Stomach smooth muscle (tissue), 2 donors: Measurements from ENCODE around the gene ANXA7.
"Not testable (repeated sequence)": the region's sequence is repeated elsewhere in the genome, so short reads cannot be mapped to it uniquely, and the experiment has no call there.

Source experiments
- H3K27ac ChIP-seq: one replicate; pipeline ENCODE4 v1.7.0; 2013; ENCODE audit warnings: mild to moderate bottlenecking, low read length, inconsistent platforms
- H3K27me3 ChIP-seq, 2 donors: one replicate each; pipeline ENCODE4 v1.7.0; 2013; ENCODE audit warnings: low read length in 2 of 2; ENCODE audit not compliant: insufficient read depth in 2 of 2, control insufficient read depth in 1 of 2
- H3K36me3 ChIP-seq, 2 donors: one replicate each; pipeline ENCODE4 v1.7.0; 2013; ENCODE audit warnings: low read length in 2 of 2; ENCODE audit not compliant: control insufficient read depth in 2 of 2, insufficient read depth in 2 of 2
- H3K4me1 ChIP-seq: one replicate; pipeline ENCODE4 v1.7.0; 2013; ENCODE audit warnings: low read length; ENCODE audit not compliant: control insufficient read depth, insufficient read depth
- H3K4me3 ChIP-seq, 2 donors: one replicate each; pipeline ENCODE4 v1.7.0; 2013; ENCODE audit warnings: low read length in 2 of 2
- H3K9ac ChIP-seq, 2 donors: one replicate each; pipeline ENCODE4 v1.7.0; 2013; ENCODE audit warnings: low read length in 2 of 2, mild to moderate bottlenecking in 1 of 2
- H3K9me3 ChIP-seq, 2 donors: one replicate each; pipeline ENCODE4 v1.7.0; 2013; ENCODE audit warnings: low read length in 2 of 2; ENCODE audit not compliant: control insufficient read depth in 2 of 2
- donor health status: healthy.
- donor health status: Pancreatic carcinoma.

The ANXA7 gene

DNA sequence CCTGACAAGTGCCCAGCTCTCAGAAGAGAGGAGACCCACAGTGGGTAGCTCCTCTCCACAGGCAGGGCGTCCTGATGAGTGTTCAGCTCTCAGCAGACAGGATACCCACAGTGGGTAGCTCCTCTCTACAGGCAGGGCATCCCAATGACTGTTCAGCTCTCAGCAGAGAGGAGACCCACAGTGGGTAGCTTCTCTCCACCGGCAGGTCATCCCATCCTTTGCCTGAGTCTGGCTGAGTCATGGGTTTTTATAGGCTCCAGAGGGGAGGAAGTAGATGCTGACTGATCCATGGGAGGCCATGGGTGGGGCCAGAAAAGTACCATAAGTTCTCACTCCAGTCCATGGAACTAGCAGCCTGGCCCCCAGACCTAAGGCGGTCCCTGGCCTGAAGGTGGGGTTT, 73.7 kb downstream of the ANXA7 start:
- H3K9me3 ChIP-seq: no peaks in the 10 kb centered on the region
- H3K27ac ChIP-seq: no peak overlapping the region
- no peaks in the 10 kb centered on the region for H3K4me1 ChIP-seq
- H3K9ac ChIP-seq: no peak overlapping the region
- H3K4me3 ChIP-seq: no peak overlapping the region
- no peaks in the 10 kb centered on the region for H3K27me3 ChIP-seq
- H3K36me3 ChIP-seq: peaks cover 0 to 2% of the 10 kb centered on the region in 2 donors

DNA sequence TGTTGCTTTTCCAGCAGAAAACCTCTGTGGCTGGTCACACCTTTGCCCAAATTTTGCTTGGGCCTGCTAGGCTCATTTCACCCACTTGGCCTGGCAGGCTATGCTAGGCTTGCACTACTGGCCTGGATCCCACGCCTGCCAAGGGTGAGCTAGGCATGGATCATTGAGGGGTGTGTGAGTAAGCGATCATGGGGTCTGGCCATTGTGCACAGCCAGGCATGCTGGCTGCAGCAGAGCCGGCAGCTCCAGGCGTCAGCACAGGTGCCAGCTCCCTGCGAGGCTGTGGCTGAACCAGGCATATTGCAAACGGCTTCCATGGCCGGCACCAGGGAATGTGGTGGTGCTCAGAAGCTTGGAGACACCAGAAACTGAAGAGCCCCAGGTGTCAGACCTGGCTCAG, 74.4 kb downstream of the ANXA7 start:
- H3K4me3 ChIP-seq: no peak overlapping the region
- H3K27ac ChIP-seq: no peak overlapping the region
- no peaks in the 10 kb centered on the region for H3K4me1 ChIP-seq
- H3K9me3 ChIP-seq: no peaks in the 10 kb centered on the region
- H3K27me3 ChIP-seq: no peaks in the 10 kb centered on the region
- H3K36me3 ChIP-seq: peaks cover 0 to 2% of the 10 kb centered on the region in 2 donors
- no peak overlapping the region for H3K9ac ChIP-seq

DNA sequence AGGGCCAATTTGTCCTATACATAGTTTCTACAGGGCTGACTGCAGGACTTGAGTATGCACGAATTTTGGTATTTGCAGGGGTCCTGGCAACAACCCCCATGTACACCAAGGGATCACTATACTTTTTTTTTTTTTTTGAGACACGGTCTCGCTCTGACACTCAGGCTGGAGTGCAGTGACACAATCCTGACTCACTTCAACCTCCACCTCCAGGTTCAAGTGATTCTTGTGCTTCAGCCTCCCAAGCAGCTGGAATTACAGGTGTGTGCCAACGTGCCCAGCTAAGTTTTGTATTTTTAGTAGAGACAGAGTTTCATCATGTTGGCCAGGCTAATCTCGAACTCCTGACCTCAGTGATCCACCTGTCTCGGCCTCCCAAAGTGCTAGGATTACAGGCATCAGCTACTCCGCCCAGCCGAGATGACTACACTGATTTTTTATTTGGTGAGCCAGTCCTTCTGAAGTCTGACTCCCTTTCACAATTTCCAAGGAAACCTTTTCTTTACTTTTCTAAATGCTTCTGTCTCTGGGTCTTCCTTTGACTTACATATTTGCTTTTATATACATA, 75.0 kb downstream of the ANXA7 start:
- H3K9me3 ChIP-seq: no peaks in the 10 kb centered on the region
- no peak overlapping the region for H3K9ac ChIP-seq
- no peak overlapping the region for H3K27ac ChIP-seq
- H3K4me1 ChIP-seq: no peaks in the 10 kb centered on the region
- H3K4me3 ChIP-seq: no peak overlapping the region
- H3K27me3 ChIP-seq: no peaks in the 10 kb centered on the region
- peaks cover 0 to 2% of the 10 kb centered on the region in 2 donors for H3K36me3 ChIP-seq

DNA sequence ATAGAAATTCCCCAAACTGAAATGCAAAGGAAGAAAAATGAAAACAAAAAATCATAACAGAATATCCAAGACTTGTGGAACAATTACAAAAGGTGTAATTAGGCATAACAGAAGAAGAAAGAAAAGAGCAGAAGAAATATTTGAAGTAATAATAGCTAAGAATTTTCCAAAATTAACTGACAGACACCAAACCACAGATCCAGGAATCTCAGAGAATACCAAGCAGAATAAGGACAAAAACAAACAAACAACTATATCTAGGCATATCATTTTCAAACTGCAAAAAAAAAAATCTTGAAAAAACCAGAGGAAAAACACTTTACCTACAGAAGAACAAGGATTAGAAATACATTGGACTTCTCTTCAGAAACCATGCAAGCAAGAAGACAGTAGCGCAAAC, 80.7 kb downstream of the ANXA7 start:
- Histone ChIP-seq H3K27ac (no peak overlapping the region), H3K36me3 (no peaks in the 10 kb centered on the region), H3K4me1 (no peaks in the 10 kb centered on the region), H3K4me3 (no peak overlapping the region), H3K9ac (no peak overlapping the region), H3K9me3 (no peaks in the 10 kb centered on the region), H3K27me3 (no peaks in the 10 kb centered on the region)

DNA sequence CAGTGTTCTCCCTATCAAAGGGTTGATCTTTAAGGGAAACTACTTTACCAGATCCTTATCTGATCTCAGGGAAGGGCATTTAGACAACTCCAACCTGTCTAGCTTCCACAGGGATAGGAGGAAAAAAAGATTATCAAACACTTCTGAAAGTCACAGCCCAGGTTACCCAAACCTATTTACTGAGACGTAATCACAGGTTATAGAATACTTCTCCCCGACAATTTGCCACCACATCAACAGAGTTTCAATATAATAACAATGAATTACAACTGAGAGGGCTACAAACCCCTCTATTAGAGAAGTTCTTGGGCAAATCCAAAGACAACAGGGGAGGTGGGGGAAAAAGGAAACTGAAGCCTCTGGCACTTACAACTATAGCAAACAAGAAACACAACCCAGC, 81.5 kb downstream of the ANXA7 start:
- Histone ChIP-seq H3K4me3 (no peak overlapping the region), H3K4me1 (no peaks in the 10 kb centered on the region), H3K9ac (no peak overlapping the region), H3K9me3 (no peaks in the 10 kb centered on the region), H3K36me3 (no peaks in the 10 kb centered on the region), H3K27me3 (no peaks in the 10 kb centered on the region), H3K27ac (no peak overlapping the region)

GRCh38 chr10:73328523-73328922, 85.3 kb downstream of the ANXA7 start:
- H3K9me3 ChIP-seq, H3K4me1 ChIP-seq, H3K4me3 ChIP-seq, H3K27ac ChIP-seq, H3K9ac ChIP-seq, H3K36me3 ChIP-seq, H3K27me3 ChIP-seq: not testable (repeated sequence)

DNA sequence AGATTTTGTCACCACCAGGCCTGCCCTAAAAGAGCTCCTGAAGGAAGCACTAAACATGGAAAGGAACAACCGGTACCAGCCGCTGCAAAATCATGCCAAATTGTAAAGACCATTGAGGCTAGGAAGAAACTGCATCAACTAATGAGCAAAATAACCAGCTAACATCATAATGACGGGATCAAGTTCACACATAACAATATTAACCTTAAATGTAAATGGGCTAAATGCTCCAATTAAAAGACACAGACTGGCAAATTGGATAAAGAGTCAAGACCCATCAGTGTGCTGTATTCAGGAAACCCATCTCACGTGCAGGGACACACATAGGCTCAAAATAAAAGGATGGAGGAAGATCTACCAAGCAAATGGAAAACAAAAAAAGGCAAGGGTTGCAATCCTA, 88.6 kb downstream of the ANXA7 start:
- H3K9ac ChIP-seq, H3K4me3 ChIP-seq, H3K36me3 ChIP-seq, H3K4me1 ChIP-seq, H3K27ac ChIP-seq, H3K27me3 ChIP-seq, H3K9me3 ChIP-seq: not testable (repeated sequence)
